K562 treated with DMSO at 1 percent for 4 hours (cell line): ENCODE measurements around the gene DOP1B. TPM values are rescaled to one million over a fixed set of nuclear protein-coding genes. Genes with fewer than 3 reads are reported as not detected.

Experiments
- total RNA-seq: library from RNA; unstranded; fragments of 300-600 nt; gene quantifications from 2 replicates; pipeline ENCODE4 v1.2.3, GENCODE V29; 2022; ENCODE audit not compliant: insufficient read depth

Gene DOP1B
- total RNA-seq = 7.5 and 8.6 TPM in 2 replicates

GRCh38 chr21:36156815-36157670 is at the start of gene DOP1B:
Gene DOP1B, plus strand, starts transcription at chr21:36156824. Its CDS starts 7,910 bp downstream, at chr21:36164734.

GRCh38 chr21:36134803-36135390 is 21.7 kb upstream of the DOP1B start, which contains the start of gene CBR3:
Gene CBR3, plus strand, starts transcription at chr21:36135079. Its CDS starts 114 bp downstream, at chr21:36135193.

Other genes with a start within 250 kb of the DOP1B start
- 3.1 and 6.4 TPM in 2 replicates for gene SETD4, start 96.3 kb upstream of the DOP1B start, total RNA-seq
- 16.5 and 22.1 TPM in 2 replicates for gene CBR1, start 86.8 kb upstream of the DOP1B start, total RNA-seq
- not detected in 2 replicates for gene CBR3, start 21.7 kb upstream of the DOP1B start, total RNA-seq
- 21.0 and 25.3 TPM in 2 replicates for gene MORC3, start 163.4 kb downstream of the DOP1B start, total RNA-seq
- 12.7 and 13.7 TPM in 2 replicates for gene CHAF1B, start 228.6 kb downstream of the DOP1B start, total RNA-seq